Right renal pelvis (tissue), 4 donors: ENCODE results near the gene NCKAP5L. TPM values are rescaled to one million over a fixed set of nuclear protein-coding genes. Genes with fewer than 3 reads are reported as not detected.

Experiments
- DNase-seq, 4 donors: peaks; one replicate each; pipeline ENCODE4 v3.0.0-alpha.2; 2013; ENCODE audit warnings: low read depth in 4 of 4, low spot score in 3 of 4, missing footprints in 1 of 4
- polyA plus RNA-seq, 4 donors: library from polyadenylated mRNA; unstranded; fragments of 120-200 nt; gene quantifications; one replicate each; pipeline ENCODE4 v1.2.1, GENCODE V29; 2013; ENCODE audit not compliant: insufficient read length in 4 of 4

The NCKAP5L gene
- polyA plus RNA-seq, 4 donors, result 17.0 to 21.8 (median 17.4) TPM

GRCh38 chr12:49801141-49802063 lies 26.8 kb downstream of the NCKAP5L start:
- DNase-seq, result no peak

GRCh38 chr12:49800421-49801140 lies 27.6 kb downstream of the NCKAP5L start:
- DNase-seq, result no peak

- no peak for DNase-seq
Observed at GRCh38 chr12:49798934-49799333, 29.3 kb downstream of the NCKAP5L start.

- DNase-seq, result no peak
Observed at GRCh38 chr12:49798248-49798647, 30.0 kb downstream of the NCKAP5L start.

- no peak for DNase-seq
Observed at GRCh38 chr12:49797449-49797776, 30.8 kb downstream of the NCKAP5L start.

- no peak for DNase-seq
Observed at GRCh38 chr12:49796606-49797448, 31.4 kb downstream of the NCKAP5L start.

GRCh38 chr12:49796155-49796554 lies 32.1 kb downstream of the NCKAP5L start:
- no peak for DNase-seq

GRCh38 chr12:49795654-49796105 lies 32.5 kb downstream of the NCKAP5L start:
- DNase-seq, result no peak

- DNase-seq, result no peak
Observed at GRCh38 chr12:49794811-49795653, 33.2 kb downstream of the NCKAP5L start.

- DNase-seq, result no peak
Observed at GRCh38 chr12:49794021-49794420, 34.2 kb downstream of the NCKAP5L start.

- DNase-seq, result no peak
Observed at GRCh38 chr12:49793620-49794019, 34.6 kb downstream of the NCKAP5L start.

GRCh38 chr12:49792976-49793580 lies 35.1 kb downstream of the NCKAP5L start:
- DNase-seq, result no peak

- DNase-seq, result no peak
Observed at GRCh38 chr12:49792181-49792970, 35.8 kb downstream of the NCKAP5L start.

- no peak for DNase-seq
Observed at GRCh38 chr12:49791700-49792099, 36.5 kb downstream of the NCKAP5L start.

- DNase-seq, result no peak
Observed at GRCh38 chr12:49790741-49791555, 37.3 kb downstream of the NCKAP5L start.

- no peak for DNase-seq
Observed at GRCh38 chr12:49789992-49790391, 38.2 kb downstream of the NCKAP5L start.

- no peak for DNase-seq
Observed at GRCh38 chr12:49787672-49788071, 40.5 kb downstream of the NCKAP5L start.
